Neural cell (in vitro differentiated cells): ENCODE measurements around the gene OR10S1.

ENCODE experiments used
- EP300 ChIP-seq: fragments of 450-650 bp; conservative IDR thresholded peaks from 2 replicates; pipeline ENCODE4 v1.6.1; 2014; ENCODE audit warnings: antibody characterized with exemption, mild to moderate bottlenecking, moderate library complexity; ENCODE audit not compliant: poor library complexity, severe bottlenecking
- POLR2AphosphoS5 ChIP-seq: IDR thresholded peaks from 2 replicates; pipeline ENCODE4 v1.6.1; 2012
- RAD21 ChIP-seq: fragments of 450-650 bp; conservative IDR thresholded peaks from 2 replicates; pipeline ENCODE4 v1.6.1; 2014; ENCODE audit warnings: antibody characterized with exemption, mild to moderate bottlenecking, moderate library complexity
- TF ChIP-seq, protein P1 (sequence below): fragments of 450-650 bp; IDR thresholded peaks from 2 replicates; pipeline ENCODE4 v1.5.1; 2014; ENCODE audit warnings: antibody characterized with exemption, mild to moderate bottlenecking, moderate library complexity; ENCODE audit not compliant: poor library complexity, severe bottlenecking

DNA sequence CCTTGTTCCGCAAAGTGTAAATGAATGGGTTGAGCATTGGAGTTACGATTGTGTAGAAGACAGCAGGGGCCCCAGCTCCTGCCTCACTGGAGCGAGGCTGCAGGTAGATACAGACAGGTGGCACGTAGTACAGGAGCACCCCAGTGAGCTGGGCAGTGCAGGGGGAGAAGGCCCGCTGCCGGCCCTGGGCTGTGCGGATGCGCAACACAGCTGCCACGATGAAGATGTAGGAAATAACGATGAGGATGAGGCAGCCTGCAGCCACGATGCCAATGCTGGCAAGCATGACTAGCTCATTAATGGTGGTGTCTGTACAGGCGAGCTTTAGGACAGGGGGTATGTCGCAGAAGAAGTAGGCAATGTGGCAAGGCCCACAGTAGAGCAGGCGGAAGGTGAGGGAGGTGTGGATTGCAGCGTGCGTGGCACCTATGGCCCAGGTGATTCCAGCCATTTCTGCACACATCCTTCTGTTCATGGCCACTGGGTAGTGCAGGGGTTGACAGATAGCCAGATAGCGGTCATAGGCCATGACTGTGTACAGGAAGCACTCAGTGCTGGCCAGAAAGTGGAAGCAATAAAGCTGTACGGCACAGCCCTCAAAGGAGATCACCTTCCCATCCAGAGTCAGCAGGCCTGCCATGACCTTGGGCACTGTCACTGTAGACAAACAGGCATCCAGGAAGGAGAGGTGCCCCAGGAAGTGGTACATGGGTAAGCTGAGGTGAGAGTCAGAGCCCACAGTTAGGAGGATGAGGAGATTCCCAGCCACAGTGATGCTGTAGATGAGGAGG, 616 bp downstream of the OR10S1 start:
- no peak for TF ChIP-seq EP300
- TF ChIP-seq, protein P1, sequence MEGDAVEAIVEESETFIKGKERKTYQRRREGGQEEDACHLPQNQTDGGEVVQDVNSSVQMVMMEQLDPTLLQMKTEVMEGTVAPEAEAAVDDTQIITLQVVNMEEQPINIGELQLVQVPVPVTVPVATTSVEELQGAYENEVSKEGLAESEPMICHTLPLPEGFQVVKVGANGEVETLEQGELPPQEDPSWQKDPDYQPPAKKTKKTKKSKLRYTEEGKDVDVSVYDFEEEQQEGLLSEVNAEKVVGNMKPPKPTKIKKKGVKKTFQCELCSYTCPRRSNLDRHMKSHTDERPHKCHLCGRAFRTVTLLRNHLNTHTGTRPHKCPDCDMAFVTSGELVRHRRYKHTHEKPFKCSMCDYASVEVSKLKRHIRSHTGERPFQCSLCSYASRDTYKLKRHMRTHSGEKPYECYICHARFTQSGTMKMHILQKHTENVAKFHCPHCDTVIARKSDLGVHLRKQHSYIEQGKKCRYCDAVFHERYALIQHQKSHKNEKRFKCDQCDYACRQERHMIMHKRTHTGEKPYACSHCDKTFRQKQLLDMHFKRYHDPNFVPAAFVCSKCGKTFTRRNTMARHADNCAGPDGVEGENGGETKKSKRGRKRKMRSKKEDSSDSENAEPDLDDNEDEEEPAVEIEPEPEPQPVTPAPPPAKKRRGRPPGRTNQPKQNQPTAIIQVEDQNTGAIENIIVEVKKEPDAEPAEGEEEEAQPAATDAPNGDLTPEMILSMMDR: no peak
- no peak for TF ChIP-seq RAD21
- no peak for TF ChIP-seq POLR2AphosphoS5
